Measurements from ENCODE around the gene NOSTRIN.

- no peak for TF ChIP-seq SIN3A (IDR thresholded peaks at IDR 0.05; ENCODE audit: borderline replicate concordance, insufficient read depth, low read length)
- TF ChIP-seq POLR2AphosphoS5 (IDR thresholded peaks at IDR 0.05; ENCODE audit: low read depth, low read length), result no peak
These were observed 93.3 kb downstream of the NOSTRIN start for GRCh38 chr2:168895771-168896170.

All from PFSK-1 (cell line).